IMR-90 (cell line): ENCODE data around the gene LRRC4C.

Source experiments
- CTCF ChIP-seq: conservative IDR thresholded peaks from 2 replicates; pipeline ENCODE4 v1.5.1; 2012; ENCODE audit warnings: mild to moderate bottlenecking, low read depth, low read length, improper control_type of control experiment
- MAFK ChIP-seq: IDR thresholded peaks from 2 replicates; pipeline ENCODE4 v1.6.1; 2012; ENCODE audit warnings: low read depth, low read length, improper control_type of control experiment
- MAZ ChIP-seq: IDR thresholded peaks from 2 replicates; pipeline ENCODE4 v1.6.1; 2012; ENCODE audit warnings: low read depth, mild to moderate bottlenecking, low read length, improper control_type of control experiment, moderate library complexity, borderline replicate concordance
- NFE2L2 ChIP-seq: fragments of 150-350 bp; IDR thresholded peaks from 2 replicates; pipeline ENCODE4 v1.6.1; 2016; ENCODE audit warnings: low read depth, mild to moderate bottlenecking, low read length
- POLR2A ChIP-seq: IDR thresholded peaks from 2 replicates; pipeline ENCODE4 v1.6.1; 2012; ENCODE audit warnings: mild to moderate bottlenecking, low read depth, low read length
- RAD21 ChIP-seq: IDR thresholded peaks from 2 replicates; pipeline ENCODE4 v1.6.1; 2012; ENCODE audit warnings: low read length, improper control_type of control experiment
- RCOR1 ChIP-seq: IDR thresholded peaks from 2 replicates; pipeline ENCODE4 v1.6.1; 2012; ENCODE audit warnings: mild to moderate bottlenecking, low read length, improper control_type of control experiment; ENCODE audit not compliant: insufficient replicate concordance
- RFX5 ChIP-seq: IDR thresholded peaks from 2 replicates; pipeline ENCODE4 v1.8.0; 2012; ENCODE audit warnings: low read depth, mild to moderate bottlenecking, low read length, moderate library complexity
- SMC3 ChIP-seq: fragments of 150-350 bp; IDR thresholded peaks from 2 replicates; pipeline ENCODE4 v1.6.1; 2016; ENCODE audit warnings: low read depth, mild to moderate bottlenecking, antibody characterized with exemption, low read length, moderate library complexity
- USF2 ChIP-seq: fragments of 150-350 bp; IDR thresholded peaks from 2 replicates; pipeline ENCODE4 v1.6.1; 2017; ENCODE audit warnings: mild to moderate bottlenecking, antibody characterized with exemption, low read length, low read depth

- TF ChIP-seq CTCF (no peak), MAFK (no peak), RFX5 (no peak), RAD21 (no peak), SMC3 (no peak), USF2 (no peak), MAZ (no peak), NFE2L2 (no peak), POLR2A (no peak), RCOR1 (no peak)
Measured at GRCh38 chr11:40228662-40229061, 1230.8 kb downstream of the LRRC4C start.
